HL-60 (cell line): ENCODE results near the gene TADA2B.

Experiments used
- TF ChIP-seq, protein P1 (sequence below): IDR thresholded peaks from one replicate; pipeline ENCODE4 v1.5.1; 2011; ENCODE audit warnings: low read length, control low read depth, inconsistent platforms; ENCODE audit not compliant: insufficient read depth
- TF ChIP-seq, protein P2 (sequence below): IDR thresholded peaks from 2 replicates; pipeline ENCODE4 v1.6.1; 2012; ENCODE audit warnings: low read depth; ENCODE audit not compliant: insufficient replicate concordance

DNA sequence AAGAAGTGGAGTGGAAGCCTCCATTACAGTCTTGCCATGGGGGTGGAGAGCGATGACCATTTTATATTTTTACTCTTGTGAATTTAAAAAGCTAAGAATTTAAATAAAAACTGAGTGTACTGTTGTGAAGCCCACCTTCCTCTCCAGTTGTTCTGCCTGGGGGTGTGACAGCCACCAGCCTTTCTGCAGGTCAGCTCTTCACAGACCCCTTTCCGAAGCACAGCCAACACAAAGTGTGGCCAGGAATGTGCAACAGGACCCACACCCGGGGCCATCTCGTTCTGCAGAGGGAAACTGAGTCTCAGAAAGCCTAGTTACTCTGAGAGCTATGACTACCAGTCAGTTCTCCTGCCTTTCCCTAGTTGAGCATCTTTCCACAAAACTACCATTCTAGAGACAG is 23.3 kb downstream of the TADA2B start:
- TF ChIP-seq, protein P1, sequence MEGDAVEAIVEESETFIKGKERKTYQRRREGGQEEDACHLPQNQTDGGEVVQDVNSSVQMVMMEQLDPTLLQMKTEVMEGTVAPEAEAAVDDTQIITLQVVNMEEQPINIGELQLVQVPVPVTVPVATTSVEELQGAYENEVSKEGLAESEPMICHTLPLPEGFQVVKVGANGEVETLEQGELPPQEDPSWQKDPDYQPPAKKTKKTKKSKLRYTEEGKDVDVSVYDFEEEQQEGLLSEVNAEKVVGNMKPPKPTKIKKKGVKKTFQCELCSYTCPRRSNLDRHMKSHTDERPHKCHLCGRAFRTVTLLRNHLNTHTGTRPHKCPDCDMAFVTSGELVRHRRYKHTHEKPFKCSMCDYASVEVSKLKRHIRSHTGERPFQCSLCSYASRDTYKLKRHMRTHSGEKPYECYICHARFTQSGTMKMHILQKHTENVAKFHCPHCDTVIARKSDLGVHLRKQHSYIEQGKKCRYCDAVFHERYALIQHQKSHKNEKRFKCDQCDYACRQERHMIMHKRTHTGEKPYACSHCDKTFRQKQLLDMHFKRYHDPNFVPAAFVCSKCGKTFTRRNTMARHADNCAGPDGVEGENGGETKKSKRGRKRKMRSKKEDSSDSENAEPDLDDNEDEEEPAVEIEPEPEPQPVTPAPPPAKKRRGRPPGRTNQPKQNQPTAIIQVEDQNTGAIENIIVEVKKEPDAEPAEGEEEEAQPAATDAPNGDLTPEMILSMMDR, result no peak
- TF ChIP-seq, protein P2, sequence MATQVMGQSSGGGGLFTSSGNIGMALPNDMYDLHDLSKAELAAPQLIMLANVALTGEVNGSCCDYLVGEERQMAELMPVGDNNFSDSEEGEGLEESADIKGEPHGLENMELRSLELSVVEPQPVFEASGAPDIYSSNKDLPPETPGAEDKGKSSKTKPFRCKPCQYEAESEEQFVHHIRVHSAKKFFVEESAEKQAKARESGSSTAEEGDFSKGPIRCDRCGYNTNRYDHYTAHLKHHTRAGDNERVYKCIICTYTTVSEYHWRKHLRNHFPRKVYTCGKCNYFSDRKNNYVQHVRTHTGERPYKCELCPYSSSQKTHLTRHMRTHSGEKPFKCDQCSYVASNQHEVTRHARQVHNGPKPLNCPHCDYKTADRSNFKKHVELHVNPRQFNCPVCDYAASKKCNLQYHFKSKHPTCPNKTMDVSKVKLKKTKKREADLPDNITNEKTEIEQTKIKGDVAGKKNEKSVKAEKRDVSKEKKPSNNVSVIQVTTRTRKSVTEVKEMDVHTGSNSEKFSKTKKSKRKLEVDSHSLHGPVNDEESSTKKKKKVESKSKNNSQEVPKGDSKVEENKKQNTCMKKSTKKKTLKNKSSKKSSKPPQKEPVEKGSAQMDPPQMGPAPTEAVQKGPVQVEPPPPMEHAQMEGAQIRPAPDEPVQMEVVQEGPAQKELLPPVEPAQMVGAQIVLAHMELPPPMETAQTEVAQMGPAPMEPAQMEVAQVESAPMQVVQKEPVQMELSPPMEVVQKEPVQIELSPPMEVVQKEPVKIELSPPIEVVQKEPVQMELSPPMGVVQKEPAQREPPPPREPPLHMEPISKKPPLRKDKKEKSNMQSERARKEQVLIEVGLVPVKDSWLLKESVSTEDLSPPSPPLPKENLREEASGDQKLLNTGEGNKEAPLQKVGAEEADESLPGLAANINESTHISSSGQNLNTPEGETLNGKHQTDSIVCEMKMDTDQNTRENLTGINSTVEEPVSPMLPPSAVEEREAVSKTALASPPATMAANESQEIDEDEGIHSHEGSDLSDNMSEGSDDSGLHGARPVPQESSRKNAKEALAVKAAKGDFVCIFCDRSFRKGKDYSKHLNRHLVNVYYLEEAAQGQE, result no peak
